ENCODE results near the gene DOCK3. TPM values are rescaled to one million over a fixed set of nuclear protein-coding genes. Genes with fewer than 3 reads are reported as not detected.
"Not testable (repeated sequence)": the region's sequence is repeated elsewhere in the genome, so short reads cannot be mapped to it uniquely, and the experiment has no call there.

Gene DOCK3
- total RNA-seq, 2 donors from 2014 or later = 2.8 to 3.8 TPM

GRCh38 chr3:51382947-51383578, 708.3 kb downstream of the DOCK3 start:
- intact Hi-C loops (cut with DNase I) = loop anchor here (10.0 kb wide), 2 partner anchors 768 to 808 kb away; partner anchors contain the start of genes CISH (in 1 of the 2) and MAPKAPK3 (in 1 of the 2)
- no peak for DNase-seq

DNA sequence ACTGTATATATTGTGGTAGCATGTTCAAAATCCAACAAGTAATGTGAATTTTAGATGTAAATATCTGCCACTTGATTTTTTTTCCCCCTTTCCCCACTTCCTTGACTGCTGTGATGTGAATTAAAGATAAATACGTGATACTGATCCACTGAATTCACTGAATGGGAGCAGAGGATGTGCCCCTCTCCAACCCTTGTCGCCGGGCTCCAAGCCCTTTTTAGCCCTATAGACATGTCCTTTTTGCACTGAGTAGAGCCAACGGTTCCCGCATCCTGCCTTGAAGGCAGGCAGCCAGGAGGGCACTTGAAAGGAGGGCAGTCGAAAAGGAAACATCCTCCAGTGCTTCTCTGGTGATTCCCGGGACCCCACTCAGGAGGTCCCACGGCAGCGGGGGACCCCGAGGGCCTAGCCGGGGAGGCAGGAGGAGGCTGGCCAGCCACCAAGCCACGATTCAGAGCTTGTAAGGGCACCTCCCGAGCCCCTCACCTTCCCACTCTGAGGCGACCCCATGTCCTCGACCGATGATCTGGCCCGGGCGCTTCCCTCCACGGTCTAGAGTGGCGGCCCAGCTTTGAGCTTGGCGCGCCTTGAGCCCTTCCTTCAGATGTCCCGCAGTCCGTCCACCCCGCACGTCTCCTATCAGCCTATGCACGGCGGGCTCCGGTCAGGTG, 709.5 kb downstream of the DOCK3 start:
- ATAC-seq (peak; percentile 17 to 39), DNase-seq (peak; percentile 57)
- intact Hi-C loops (cut with DNase I) = loop anchor here (10.0 kb wide), 2 partner anchors 769 to 809 kb away; partner anchors contain the start of genes CISH (in 1 of the 2) and MAPKAPK3 (in 1 of the 2)

More at GRCh38 chr3:51382947-51383578, 708.3 kb downstream of the DOCK3 start:
- no peak for ATAC-seq

DNA sequence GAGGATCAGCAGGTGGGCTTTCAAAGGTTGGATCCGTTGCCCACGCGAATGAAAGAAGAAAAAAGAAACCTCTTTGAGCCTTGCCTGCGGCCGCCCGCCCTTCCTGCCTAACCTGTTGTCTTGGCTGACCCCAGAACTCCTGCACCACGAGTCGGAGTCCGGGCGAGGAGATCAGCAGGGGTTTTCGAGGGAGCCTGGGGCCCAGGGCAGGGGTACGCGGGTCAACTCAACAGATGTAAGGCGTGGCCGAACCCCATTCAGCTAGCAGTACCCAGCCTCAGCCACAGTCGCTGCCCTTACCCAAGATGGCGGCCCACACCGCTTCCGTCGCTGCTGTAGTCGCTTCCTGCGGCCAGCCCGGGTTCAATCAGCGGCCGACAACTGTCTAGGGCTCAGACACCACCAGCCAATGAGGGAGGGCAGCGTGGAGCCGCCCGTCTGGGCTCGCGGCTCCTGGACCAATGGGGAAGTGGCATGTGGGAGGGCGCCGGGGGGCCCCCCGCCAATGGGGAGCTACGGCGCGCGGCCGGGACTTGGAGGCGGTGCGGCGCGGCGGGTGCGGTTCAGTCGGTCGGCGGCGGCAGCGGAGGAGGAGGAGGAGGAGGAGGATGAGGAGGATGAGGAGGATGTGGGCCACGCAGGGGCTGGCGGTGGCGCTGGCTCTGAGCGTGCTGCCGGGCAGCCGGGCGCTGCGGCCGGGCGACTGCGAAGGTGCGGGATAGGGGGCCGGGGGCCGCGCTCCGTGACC, 710.2 kb downstream of the DOCK3 start, which contains the start of gene MANF:
MANF (plus strand) TSS at position 566 of the 748 bp plus-strand sequence; CDS start at position 618, 52 bp downstream.
- ATAC-seq (peak; percentile 98 to 99), DNase-seq (peak; percentile 99)
- intact Hi-C loops (cut with DNase I) = loop anchor here (5.0 to 10.0 kb wide), 3 partner anchors 768 to 810 kb away; partner anchors contain the start of genes MAPKAPK3 (in 2 of the 2) and CISH (in 1 of the 2)

GRCh38 chr3:51385621-51386091, 710.9 kb downstream of the DOCK3 start:
- ATAC-seq (peak in 1 of 2 donors; percentile 0), DNase-seq (no peak)
- intact Hi-C loops (cut with DNase I) = loop anchor here (5.0 to 10.0 kb wide), 3 partner anchors 768 to 811 kb away; partner anchors contain the start of genes MAPKAPK3 (in 2 of the 2) and CISH (in 1 of the 2)

DNA sequence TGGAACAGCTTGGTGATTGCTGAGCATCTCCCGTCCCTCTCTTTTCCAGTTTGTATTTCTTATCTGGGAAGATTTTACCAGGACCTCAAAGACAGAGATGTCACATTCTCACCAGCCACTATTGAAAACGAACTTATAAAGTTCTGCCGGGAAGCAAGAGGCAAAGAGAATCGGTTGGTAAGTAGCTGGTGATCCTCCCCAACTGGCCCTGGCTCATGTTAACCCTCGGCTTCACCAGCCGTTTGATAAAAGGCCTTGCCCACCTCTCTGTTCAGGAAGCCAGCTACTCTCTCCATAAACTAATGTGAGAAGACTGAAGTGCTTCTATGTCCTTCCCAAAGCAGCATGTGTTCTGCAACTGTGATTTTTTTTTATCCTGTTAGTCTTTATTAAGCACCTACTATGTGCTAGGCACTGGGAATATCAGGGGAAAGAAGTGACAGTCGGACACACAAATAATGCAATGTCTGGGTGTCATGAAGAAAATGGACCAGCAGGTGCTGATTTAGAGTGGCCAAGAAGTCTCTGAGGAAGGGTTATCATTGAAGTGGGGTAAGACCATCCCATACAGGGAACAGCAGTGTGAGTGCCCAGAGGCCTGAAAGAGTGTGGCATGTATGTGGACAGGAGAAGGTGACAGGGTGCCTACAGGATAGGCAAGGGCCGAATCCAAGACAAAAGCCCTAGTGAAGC, 711.6 kb downstream of the DOCK3 start:
- intact Hi-C loops (cut with DNase I) = loop anchor here (5.0 to 10.0 kb wide), 3 partner anchors 769 to 812 kb away; partner anchors contain the start of genes MAPKAPK3 (in 2 of the 2) and CISH (in 1 of the 2)
- DNase-seq (no peak), ATAC-seq (no peak)

DNA sequence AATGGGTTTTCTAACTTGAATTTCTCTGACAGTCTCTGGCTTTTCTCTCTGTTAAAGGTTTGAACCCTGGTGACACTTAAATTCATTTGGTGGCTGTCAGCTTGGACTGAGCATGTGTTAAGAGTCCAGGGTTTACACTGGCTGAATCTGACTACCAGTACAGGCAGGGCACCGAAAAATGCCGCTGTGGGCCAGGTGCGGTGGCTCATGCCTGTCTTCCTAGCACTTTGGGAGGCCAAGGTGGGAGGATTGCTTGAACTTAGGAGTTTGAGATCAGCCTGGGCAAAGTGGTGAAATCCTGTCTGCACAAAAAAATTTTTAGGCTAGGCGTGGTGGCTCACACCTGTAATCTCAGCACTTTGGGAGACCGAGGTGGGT, 712.1 kb downstream of the DOCK3 start:
- DNase-seq (no peak), ATAC-seq (no peak)
- intact Hi-C loops (cut with DNase I) = loop anchor here (5.0 to 10.0 kb wide), 3 partner anchors 770 to 812 kb away; partner anchors contain the start of genes MAPKAPK3 (in 2 of the 2) and CISH (in 1 of the 2)

DNA sequence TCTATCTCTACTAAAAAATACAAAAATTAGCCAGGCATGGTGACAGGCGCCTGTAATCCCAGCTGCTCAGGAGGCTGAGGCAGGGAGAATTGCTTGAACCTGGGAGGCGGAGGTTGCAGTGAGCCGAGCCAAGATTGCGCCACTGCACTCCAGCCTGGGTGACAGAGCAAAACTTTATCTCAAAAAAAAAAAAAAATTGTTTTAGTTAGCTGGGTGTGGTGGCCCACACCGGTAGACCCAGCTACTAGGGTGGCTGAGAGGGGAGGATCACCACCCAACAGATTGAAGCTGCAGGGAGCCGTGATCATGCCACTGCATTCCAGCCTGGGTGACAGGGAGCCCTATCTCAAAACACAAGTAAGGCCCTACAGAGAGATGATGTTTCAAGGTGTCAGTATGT, 712.6 kb downstream of the DOCK3 start:
- not testable (repeated sequence) for ATAC-seq, DNase-seq
- intact Hi-C loops (cut with DNase I) = loop anchor here (5.0 to 10.0 kb wide), 3 partner anchors 770 to 812 kb away; partner anchors contain the start of genes MAPKAPK3 (in 2 of the 2) and CISH (in 1 of the 2)

DNA sequence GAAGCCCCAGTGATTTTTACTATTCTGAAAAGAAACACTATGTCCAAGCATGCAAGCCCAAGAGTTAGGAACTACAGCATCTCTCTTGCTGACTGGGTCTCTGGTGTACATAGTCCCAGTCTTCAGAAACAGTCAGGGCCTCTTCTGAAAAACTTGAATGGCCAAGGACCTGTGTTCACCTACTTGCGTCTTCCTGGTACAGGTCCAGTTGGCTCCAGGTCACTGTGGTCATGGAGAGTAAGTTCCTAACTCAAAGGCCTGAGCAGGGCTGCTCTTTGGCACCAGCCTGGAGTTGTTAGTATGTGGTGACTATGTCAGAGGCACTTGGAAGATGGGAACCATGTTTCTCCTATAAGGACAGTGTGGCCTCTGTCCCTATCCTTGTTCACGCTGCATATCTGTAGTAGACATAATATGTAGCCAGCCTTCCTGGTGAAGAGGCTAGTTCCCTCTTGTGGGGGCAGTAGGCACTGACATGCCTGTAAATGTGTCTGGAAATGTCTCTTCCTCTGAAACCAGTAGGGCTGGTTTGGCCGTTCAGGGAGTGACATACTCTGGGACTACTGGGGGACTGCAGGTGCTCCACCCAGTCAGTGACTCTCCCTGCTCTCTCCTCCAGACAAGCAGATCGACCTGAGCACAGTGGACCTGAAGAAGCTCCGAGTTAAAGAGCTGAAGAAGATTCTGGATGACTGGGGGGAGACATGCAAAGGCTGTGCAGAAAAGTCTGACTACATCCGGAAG, 713.7 kb downstream of the DOCK3 start:
- DNase-seq (no peak), ATAC-seq (no peak)
- intact Hi-C loops (cut with DNase I) = loop anchor here (5.0 to 10.0 kb wide), 3 partner anchors 771 to 814 kb away; partner anchors contain the start of genes MAPKAPK3 (in 2 of the 2) and CISH (in 1 of the 2)

GRCh38 chr3:51389423-51390183, 714.9 kb downstream of the DOCK3 start:
- ATAC-seq (no peak), DNase-seq (peak; percentile 63)
- intact Hi-C loops (cut with DNase I) = loop anchor here (5.0 to 10.0 kb wide), 3 partner anchors 772 to 815 kb away; partner anchors contain the start of genes MAPKAPK3 (in 2 of the 2) and CISH (in 1 of the 2)

DNA sequence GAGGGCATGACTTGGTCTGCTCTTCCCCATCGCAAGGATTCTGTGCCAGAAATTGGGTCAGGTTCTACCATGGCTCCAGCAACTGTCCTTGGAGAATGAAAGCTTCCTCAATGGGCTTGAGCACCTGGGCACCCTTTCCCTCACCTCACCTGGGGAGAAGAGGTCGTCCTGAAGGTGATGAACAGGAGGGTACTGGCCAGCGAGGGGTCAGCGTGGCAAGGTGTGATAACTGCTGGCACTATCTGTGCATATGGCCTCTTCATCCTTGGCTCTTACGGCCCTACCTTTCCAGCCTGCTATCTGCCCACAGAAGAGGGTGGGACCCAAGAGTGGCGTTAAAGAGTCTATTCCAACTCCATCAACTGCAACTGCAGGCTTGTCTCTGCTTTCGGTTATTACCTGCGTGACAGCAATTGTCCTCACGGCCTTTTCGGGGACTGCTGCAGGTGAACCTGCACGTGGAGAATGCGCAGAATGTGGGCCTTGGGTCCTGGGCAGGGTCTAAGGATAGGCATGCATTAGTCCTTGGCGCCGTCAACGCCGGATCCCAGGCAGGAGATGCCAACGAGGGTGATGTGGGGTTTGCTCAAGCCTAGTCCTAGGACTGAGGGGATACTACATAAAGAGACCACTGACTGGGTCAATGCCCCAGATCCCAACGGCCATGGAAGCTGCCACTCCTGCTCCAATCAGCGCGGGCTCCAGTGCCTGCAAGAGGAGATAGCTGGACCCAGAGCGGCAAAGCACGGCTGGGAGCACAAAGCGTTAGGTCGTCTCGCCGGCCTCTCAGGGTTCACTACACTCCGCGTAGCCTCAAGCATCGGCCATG, 715.7 kb downstream of the DOCK3 start:
- DNase-seq (no peak), ATAC-seq (peak in 1 of 2 donors; percentile 1)
- intact Hi-C loops (cut with DNase I) = no loop called here

DNA sequence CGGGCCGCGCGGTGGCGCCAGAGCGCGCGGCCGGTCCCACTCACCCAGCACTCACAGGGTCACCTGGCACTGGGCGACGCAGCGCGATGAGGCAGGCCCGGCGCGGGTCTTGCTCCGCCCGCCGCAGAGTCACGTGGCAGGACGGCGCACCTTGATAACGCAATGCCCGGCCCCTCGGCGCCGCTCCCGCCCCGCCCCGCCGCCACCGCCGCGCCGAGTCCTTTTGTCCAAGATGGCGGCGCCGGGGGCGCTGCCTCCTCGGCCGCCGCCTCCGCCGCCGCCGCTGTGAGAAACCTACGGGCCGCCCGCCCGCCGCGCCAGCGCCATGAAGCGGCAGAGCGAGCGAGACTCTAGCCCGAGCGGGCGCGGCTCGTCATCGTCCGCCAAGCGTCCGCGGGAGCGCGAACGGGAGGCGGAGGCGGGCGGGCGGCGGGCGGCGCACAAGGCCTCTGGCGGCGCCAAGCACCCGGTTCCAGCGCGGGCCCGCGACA, 716.4 kb downstream of the DOCK3 start, which contains the start of gene RBM15B:
RBM15B (plus strand) TSS at position 211 of the 491 bp plus-strand sequence; CDS start at position 326, 115 bp downstream.
- ATAC-seq (peak; percentile 93 to 97), DNase-seq (peak; percentile 98)
- intact Hi-C loops (cut with DNase I) = no loop called here

DNA sequence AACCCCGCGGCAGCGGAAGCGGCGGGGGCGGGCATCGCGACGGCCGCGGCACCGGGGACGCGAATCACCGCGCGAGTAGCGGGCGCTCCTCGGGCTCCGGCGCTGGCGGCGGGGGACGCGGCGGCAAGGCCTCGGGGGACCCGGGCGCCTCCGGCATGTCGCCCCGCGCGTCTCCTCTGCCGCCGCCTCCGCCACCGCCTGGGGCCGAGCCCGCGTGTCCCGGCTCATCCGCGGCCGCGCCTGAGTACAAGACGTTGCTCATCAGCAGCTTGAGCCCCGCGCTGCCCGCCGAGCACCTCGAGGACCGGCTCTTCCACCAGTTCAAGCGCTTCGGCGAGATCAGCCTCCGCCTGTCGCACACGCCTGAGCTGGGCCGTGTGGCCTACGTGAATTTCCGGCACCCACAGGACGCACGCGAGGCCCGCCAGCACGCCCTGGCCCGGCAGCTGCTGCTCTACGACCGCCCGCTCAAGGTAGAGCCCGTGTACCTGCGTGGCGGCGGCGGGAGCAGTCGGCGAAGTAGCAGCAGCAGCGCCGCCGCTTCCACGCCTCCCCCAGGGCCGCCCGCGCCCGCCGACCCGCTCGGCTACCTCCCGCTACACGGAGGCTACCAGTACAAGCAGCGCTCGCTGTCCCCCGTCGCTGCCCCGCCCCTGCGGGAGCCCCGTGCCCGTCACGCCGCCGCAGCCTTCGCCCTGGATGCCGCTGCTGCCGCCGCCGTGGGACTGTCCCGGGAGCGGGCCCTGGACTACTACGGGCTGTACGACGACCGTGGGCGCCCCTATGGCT, 717.0 kb downstream of the DOCK3 start:
- intact Hi-C loops (cut with DNase I) = no loop called here
- DNase-seq (peak; percentile 40), ATAC-seq (peak in 1 of 2 donors; percentile 6)

- no peak for DNase-seq
- intact Hi-C loops (cut with DNase I) = no loop called here
Measured at GRCh38 chr3:51392355-51393133, 717.8 kb downstream of the DOCK3 start.

GRCh38 chr3:51393134-51393495, 718.4 kb downstream of the DOCK3 start:
- intact Hi-C loops (cut with DNase I) = no loop called here
- DNase-seq (no peak), ATAC-seq (no peak)

More at GRCh38 chr3:51392355-51393133, 717.8 kb downstream of the DOCK3 start:
- no peak for ATAC-seq

Data from left cardiac atrium (tissue), 4 donors.